Measurements from ENCODE around the gene CHRNA1. TPM values are rescaled to one million over a fixed set of nuclear protein-coding genes. Genes with fewer than 3 reads are reported as not detected.

Gene CHRNA1
- total RNA-seq, 1 experiment from 2014 or later, result 1.8 TPM

- Histone ChIP-seq H3K27me3 (ENCODE audit: low read length) (no peaks in the 10 kb centered on the region), H4K20me1 (ENCODE audit: low read length) (no peaks in the 10 kb centered on the region), H3K36me3 (ENCODE audit: low read depth, low read length) (no peaks in the 10 kb centered on the region), H3K9me2 (replicated peaks; ENCODE audit: low read length) (no peaks in the 10 kb centered on the region), H3K79me2 (ENCODE audit: low read length) (no peaks in the 10 kb centered on the region), H3K4me3 (ENCODE audit: low read length) (no peak overlapping the region), H3K4me2 (ENCODE audit: low read length) (no peak overlapping the region), H3K9ac (ENCODE audit: low read length) (no peak overlapping the region), H3K4me1 (ENCODE audit: insufficient read depth, low read length) (no peaks in the 10 kb centered on the region), H2AFZ (ENCODE audit: low read length) (no peak overlapping the region), H3F3A (ENCODE audit: low read length, unreplicated experiment) (no peaks in the 10 kb centered on the region), H3K27ac (ENCODE audit: low read length) (no peak overlapping the region), H3K9me3 (ENCODE audit: low read length) (no peaks in the 10 kb centered on the region)
- intact Hi-C loops (cut with micrococcal nuclease), result no loop called here
- ChIA-PET POLR2A (ENCODE audit: unreplicated experiment) (no interaction called here), CTCF (no interaction called here)
- TF ChIP-seq EZH2 (IDR thresholded peaks at IDR 0.05; ENCODE audit: low read length, unreplicated experiment) (no peak), EZH2phosphoT487 (IDR thresholded peaks at IDR 0.05; ENCODE audit: borderline replicate concordance, low read length) (no peak), CTCF (conservative IDR thresholded peaks at IDR 0.05; ENCODE audit: low read depth, low read length) (no peak)
- DNase-seq, result no peak
- BruUV-seq (replicated peaks), result no TSS peak
- no peak for ATAC-seq
Measured at GRCh38 chr2:174717273-174717672, 47.0 kb downstream of the CHRNA1 start.

- Histone ChIP-seq H3K4me3 (ENCODE audit: low read length) (no peak overlapping the region), H3K4me2 (ENCODE audit: low read length) (no peak overlapping the region), H4K20me1 (ENCODE audit: low read length) (no peaks in the 10 kb centered on the region), H3K79me2 (ENCODE audit: low read length) (no peaks in the 10 kb centered on the region), H3K27ac (ENCODE audit: low read length) (no peak overlapping the region), H3K36me3 (ENCODE audit: low read depth, low read length) (no peaks in the 10 kb centered on the region), H3K9ac (ENCODE audit: low read length) (no peak overlapping the region), H3K4me1 (ENCODE audit: insufficient read depth, low read length) (no peaks in the 10 kb centered on the region), H3K9me2 (replicated peaks; ENCODE audit: low read length) (no peaks in the 10 kb centered on the region), H3F3A (ENCODE audit: low read length, unreplicated experiment) (no peaks in the 10 kb centered on the region), H3K27me3 (ENCODE audit: low read length) (no peaks in the 10 kb centered on the region), H2AFZ (ENCODE audit: low read length) (no peak overlapping the region), H3K9me3 (ENCODE audit: low read length) (no peaks in the 10 kb centered on the region)
- CTCF ChIA-PET, result no interaction called here
- DNase-seq, result no peak
- no peak for TF ChIP-seq CTCF (conservative IDR thresholded peaks at IDR 0.05; ENCODE audit: low read depth, low read length)
- no peak for TF ChIP-seq EZH2 (IDR thresholded peaks at IDR 0.05; ENCODE audit: low read length, unreplicated experiment)
- no peak for TF ChIP-seq EZH2phosphoT487 (IDR thresholded peaks at IDR 0.05; ENCODE audit: borderline replicate concordance, low read length)
- POLR2A ChIA-PET (ENCODE audit: unreplicated experiment), result no interaction called here
- intact Hi-C loops (cut with micrococcal nuclease), result no loop called here
- BruUV-seq (replicated peaks), result no TSS peak
- ATAC-seq, result no peak
Measured at GRCh38 chr2:174716785-174717184, 47.5 kb downstream of the CHRNA1 start.

GRCh38 chr2:174713686-174714085 is 50.6 kb downstream of the CHRNA1 start:
- H3K4me1 ChIP-seq (ENCODE audit: insufficient read depth, low read length), result no peaks in the 10 kb centered on the region
- intact Hi-C loops (cut with micrococcal nuclease), result loop anchor here (1.0 kb wide), 1 partner anchor 23 kb away; no protein-coding TSS in a partner anchor
- H3K4me3 ChIP-seq (ENCODE audit: low read length), result no peak overlapping the region
- no peaks in the 10 kb centered on the region for H3F3A ChIP-seq (ENCODE audit: low read length, unreplicated experiment)
- DNase-seq (no peak), ATAC-seq (no peak)
- H3K79me2 ChIP-seq (ENCODE audit: low read length), result no peaks in the 10 kb centered on the region
- no peaks in the 10 kb centered on the region for H3K9me2 ChIP-seq (replicated peaks; ENCODE audit: low read length)
- H3K27me3 ChIP-seq (ENCODE audit: low read length), result no peaks in the 10 kb centered on the region
- H3K9me3 ChIP-seq (ENCODE audit: low read length), result no peaks in the 10 kb centered on the region
- ChIA-PET CTCF (no interaction called here), POLR2A (ENCODE audit: unreplicated experiment) (no interaction called here)
- TF ChIP-seq EZH2phosphoT487 (IDR thresholded peaks at IDR 0.05; ENCODE audit: borderline replicate concordance, low read length), result no peak
- TF ChIP-seq EZH2 (IDR thresholded peaks at IDR 0.05; ENCODE audit: low read length, unreplicated experiment), result no peak
- no peak for TF ChIP-seq CTCF (conservative IDR thresholded peaks at IDR 0.05; ENCODE audit: low read depth, low read length)
- H4K20me1 ChIP-seq (ENCODE audit: low read length), result no peaks in the 10 kb centered on the region
- no peak overlapping the region for H3K9ac ChIP-seq (ENCODE audit: low read length)
- H2AFZ ChIP-seq (ENCODE audit: low read length), result no peak overlapping the region
- no peaks in the 10 kb centered on the region for H3K36me3 ChIP-seq (ENCODE audit: low read depth, low read length)
- no peak overlapping the region for H3K4me2 ChIP-seq (ENCODE audit: low read length)
- H3K27ac ChIP-seq (ENCODE audit: low read length), result no peak overlapping the region
- no TSS peak for BruUV-seq (replicated peaks)

Measured in PC-3 (cell line).